Fibroblast of lung (primary cell): Measurements from ENCODE around the gene CACNG4. TPM values are rescaled to one million over a fixed set of nuclear protein-coding genes. Genes with fewer than 3 reads are reported as not detected.

Experiments used
- DNase-seq, 2 donors: peaks; one replicate each; pipeline versions ENCODE4 v3.0.0 to v3.0.0-alpha.2; 2010; ENCODE audit warnings: low read depth in 2 of 2
- H2AFZ ChIP-seq: 2 replicates; pipeline ENCODE4 v1.5.1; 2012; ENCODE audit warnings: low read length, control low read depth, inconsistent platforms
- H3K27ac ChIP-seq: 2 replicates; pipeline ENCODE4 v1.5.1; 2011; ENCODE audit warnings: low read length, control low read depth; ENCODE audit not compliant: insufficient read depth
- H3K27me3 ChIP-seq: 2 replicates; pipeline ENCODE4 v1.5.1; 2011; ENCODE audit warnings: mild to moderate bottlenecking, low read length; ENCODE audit not compliant: control insufficient read depth, insufficient read depth
- H3K36me3 ChIP-seq: 2 replicates; pipeline ENCODE4 v1.5.1; 2011; ENCODE audit warnings: low read length; ENCODE audit not compliant: control insufficient read depth, insufficient read depth
- H3K4me1 ChIP-seq: 2 replicates; pipeline ENCODE4 v1.5.1; 2011; ENCODE audit warnings: low read length; ENCODE audit not compliant: control insufficient read depth, insufficient read depth; ENCODE audit errors: extremely low read depth
- H3K4me2 ChIP-seq: 2 replicates; pipeline ENCODE4 v1.5.1; 2011; ENCODE audit warnings: low read length, control low read depth; ENCODE audit not compliant: insufficient read depth; ENCODE audit errors: extremely low read depth
- H3K4me3 ChIP-seq, 4 experiments: fragments of 200-600 bp in 1 of 4; sonication (generic) in 1 of 4; replicated peaks in 1 of 4; 2 replicates each; pipeline ENCODE4 v1.5.1; 2011 to 2016; ENCODE audit warnings: low read length in 4 of 4, low read depth in 3 of 4, mild to moderate bottlenecking in 3 of 4, control low read depth in 2 of 4, inconsistent platforms in 1 of 4, mixed read lengths in 1 of 4; ENCODE audit not compliant: insufficient read depth in 1 of 4; ENCODE audit errors: control extremely low read depth in 1 of 4
- H3K79me2 ChIP-seq: 2 replicates; pipeline ENCODE4 v1.5.1; 2012; ENCODE audit warnings: mild to moderate bottlenecking, low read length, inconsistent platforms; ENCODE audit not compliant: control insufficient read depth, insufficient read depth
- H3K9ac ChIP-seq: 2 replicates; pipeline ENCODE4 v1.5.1; 2011; ENCODE audit warnings: mild to moderate bottlenecking, low read length, control low read depth; ENCODE audit not compliant: insufficient read depth
- H3K9me3 ChIP-seq: 2 replicates; pipeline ENCODE4 v1.5.1; 2012; ENCODE audit warnings: low read depth, low read length; ENCODE audit not compliant: control insufficient read depth, insufficient read depth
- H4K20me1 ChIP-seq: 2 replicates; pipeline ENCODE4 v1.5.1; 2011; ENCODE audit warnings: low read length; ENCODE audit not compliant: control insufficient read depth, insufficient read depth; ENCODE audit errors: extremely low read depth
- EZH2 ChIP-seq: IDR thresholded peaks from 2 replicates; pipeline ENCODE4 v1.5.1; 2012; ENCODE audit warnings: low read length, control low read depth, mild to moderate bottlenecking; ENCODE audit errors: missing control alignments
- polyA plus RNA-seq, 2 donors: library from polyadenylated mRNA; depleted of rRNA in 1 of 2; stranded (reverse) in 1 of 2; unstranded in 1 of 2; fragments of >200 nt; gene quantifications; 2 replicates each; pipeline ENCODE4 v1.2.1, GENCODE V29; 2011 to 2012; ENCODE audit warnings: missing spikeins in 1 of 2
- total RNA-seq: library from RNA; depleted of rRNA; stranded (reverse); fragments of >200 nt; gene quantifications from 2 replicates; pipeline ENCODE4 v1.2.1, GENCODE V29; 2014
- TF ChIP-seq, protein P1 (sequence below), 2 donors: IDR thresholded peaks in 1 of 2; conservative IDR thresholded peaks in 1 of 2; 1 replicate in 1 of 2; 2 replicates in 1 of 2; pipeline ENCODE4 v1.5.1; 2011 to 2012; ENCODE audit warnings: low read length in 2 of 2, control low read depth in 1 of 2, inconsistent platforms in 1 of 2, low read depth in 1 of 2, mild to moderate bottlenecking in 1 of 2

Gene CACNG4
- total and polyA plus RNA-seq, 2 donors (not counting 1 experiment from before 2014, with no cell fraction given), result not detected

DNA sequence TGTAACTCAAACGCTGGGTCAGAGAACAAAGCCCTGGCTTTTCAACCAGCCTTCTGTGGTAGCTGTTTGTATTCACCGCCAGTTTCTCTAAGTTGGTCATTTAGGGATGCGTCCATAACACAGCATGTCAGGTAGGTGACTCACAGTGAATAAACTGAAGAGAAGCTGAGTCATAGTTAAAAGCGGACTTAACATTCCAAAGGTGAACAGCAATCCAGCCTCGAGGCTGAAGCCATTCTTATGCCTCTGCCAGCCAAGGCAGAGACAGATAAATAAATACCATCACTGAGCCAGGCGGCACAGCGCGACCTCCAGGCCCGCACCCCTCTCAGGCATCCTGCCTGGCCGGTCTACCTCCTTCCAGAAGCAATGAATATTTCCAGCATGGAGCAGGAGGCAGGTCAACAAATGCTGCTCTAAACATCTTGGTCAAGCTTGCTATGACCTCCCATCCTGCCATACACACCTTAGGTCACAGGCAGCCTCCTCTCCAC, 12.4 kb upstream of the CACNG4 start:
- Histone ChIP-seq H3K4me3 (no peak overlapping the region), H3K9me3 (no peaks in the 10 kb centered on the region), H2AFZ (no peak overlapping the region), H3K27me3 (peaks cover 8% of the 10 kb centered on the region), H3K79me2 (no peaks in the 10 kb centered on the region), H4K20me1 (no peaks in the 10 kb centered on the region), H3K4me2 (peak overlapping the region; percentile 48), H3K9ac (no peak overlapping the region), H3K4me1 (peaks cover 8% of the 10 kb centered on the region), H3K27ac (no peak overlapping the region), H3K36me3 (no peaks in the 10 kb centered on the region)
- TF ChIP-seq EZH2, result no peak
- TF ChIP-seq, protein P1, sequence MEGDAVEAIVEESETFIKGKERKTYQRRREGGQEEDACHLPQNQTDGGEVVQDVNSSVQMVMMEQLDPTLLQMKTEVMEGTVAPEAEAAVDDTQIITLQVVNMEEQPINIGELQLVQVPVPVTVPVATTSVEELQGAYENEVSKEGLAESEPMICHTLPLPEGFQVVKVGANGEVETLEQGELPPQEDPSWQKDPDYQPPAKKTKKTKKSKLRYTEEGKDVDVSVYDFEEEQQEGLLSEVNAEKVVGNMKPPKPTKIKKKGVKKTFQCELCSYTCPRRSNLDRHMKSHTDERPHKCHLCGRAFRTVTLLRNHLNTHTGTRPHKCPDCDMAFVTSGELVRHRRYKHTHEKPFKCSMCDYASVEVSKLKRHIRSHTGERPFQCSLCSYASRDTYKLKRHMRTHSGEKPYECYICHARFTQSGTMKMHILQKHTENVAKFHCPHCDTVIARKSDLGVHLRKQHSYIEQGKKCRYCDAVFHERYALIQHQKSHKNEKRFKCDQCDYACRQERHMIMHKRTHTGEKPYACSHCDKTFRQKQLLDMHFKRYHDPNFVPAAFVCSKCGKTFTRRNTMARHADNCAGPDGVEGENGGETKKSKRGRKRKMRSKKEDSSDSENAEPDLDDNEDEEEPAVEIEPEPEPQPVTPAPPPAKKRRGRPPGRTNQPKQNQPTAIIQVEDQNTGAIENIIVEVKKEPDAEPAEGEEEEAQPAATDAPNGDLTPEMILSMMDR (conservative IDR thresholded peaks at IDR 0.05 in 1 of 2, IDR thresholded peaks at IDR 0.05 in 1 of 2; ENCODE audit: low read depth in 1 of 2, low read length in 2 of 2), result no peak
- DNase-seq, result peak; percentile 76 to 94

DNA sequence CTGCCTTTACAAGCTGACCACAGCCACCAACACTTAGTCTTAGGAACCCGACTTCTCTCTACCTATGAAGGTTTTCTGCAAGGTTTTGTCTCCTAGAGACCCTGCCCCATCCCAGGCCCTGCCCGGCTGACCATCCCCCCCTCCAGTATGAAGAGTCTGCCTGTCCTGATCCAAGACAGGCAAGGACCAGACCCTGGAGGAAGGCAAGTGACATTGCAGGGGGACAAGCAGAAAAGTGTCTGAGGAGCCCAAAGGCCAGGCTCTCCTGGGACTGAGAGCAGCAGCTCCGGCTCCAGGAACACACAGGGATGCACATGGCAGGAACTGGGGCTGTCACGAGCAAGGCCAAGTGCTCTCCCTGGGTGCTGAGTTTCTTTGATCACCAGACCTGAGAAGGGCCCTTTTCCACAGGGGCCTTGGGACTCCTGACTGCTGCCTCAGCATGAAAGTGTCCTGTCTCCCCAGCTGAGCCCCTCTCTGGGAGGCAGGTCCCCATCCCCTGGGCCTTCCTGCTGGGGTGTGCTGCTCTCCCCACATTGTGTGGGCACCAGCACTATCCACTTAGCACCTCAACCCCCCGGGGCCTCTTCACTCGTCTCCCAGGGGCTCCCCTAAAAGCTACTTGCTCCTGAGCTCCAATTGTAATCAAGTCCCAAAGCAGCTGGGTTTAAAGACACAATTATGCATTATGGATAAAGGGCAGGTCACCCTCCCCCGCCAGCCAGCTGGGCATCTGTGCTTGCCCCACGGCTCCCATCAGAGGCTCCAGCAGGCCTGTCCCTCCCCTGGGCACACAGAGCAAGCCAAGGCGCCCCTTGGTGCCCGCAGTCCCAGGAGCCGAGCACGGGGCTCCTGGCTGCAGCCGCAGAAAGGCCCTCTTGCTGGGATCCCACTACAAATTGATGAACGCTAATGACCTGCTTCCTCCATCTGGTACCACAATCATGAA, 11.6 kb upstream of the CACNG4 start:
- H3K4me1 ChIP-seq, result peaks cover 8% of the 10 kb centered on the region
- H3K27me3 ChIP-seq, result peaks cover 6% of the 10 kb centered on the region
- no peak overlapping the region for H3K4me2 ChIP-seq
- H3K36me3 ChIP-seq, result no peaks in the 10 kb centered on the region
- no peaks in the 10 kb centered on the region for H3K9me3 ChIP-seq
- H3K9ac ChIP-seq, result no peak overlapping the region
- no peak overlapping the region for H3K4me3 ChIP-seq
- H2AFZ ChIP-seq, result no peak overlapping the region
- no peak for DNase-seq
- no peak overlapping the region for H3K27ac ChIP-seq
- H3K79me2 ChIP-seq, result no peaks in the 10 kb centered on the region
- TF ChIP-seq, protein P1 (conservative IDR thresholded peaks at IDR 0.05 in 1 of 2, IDR thresholded peaks at IDR 0.05 in 1 of 2; ENCODE audit: low read depth in 1 of 2, low read length in 2 of 2), result no peak
- TF ChIP-seq EZH2, result no peak
- H4K20me1 ChIP-seq, result no peaks in the 10 kb centered on the region

DNA sequence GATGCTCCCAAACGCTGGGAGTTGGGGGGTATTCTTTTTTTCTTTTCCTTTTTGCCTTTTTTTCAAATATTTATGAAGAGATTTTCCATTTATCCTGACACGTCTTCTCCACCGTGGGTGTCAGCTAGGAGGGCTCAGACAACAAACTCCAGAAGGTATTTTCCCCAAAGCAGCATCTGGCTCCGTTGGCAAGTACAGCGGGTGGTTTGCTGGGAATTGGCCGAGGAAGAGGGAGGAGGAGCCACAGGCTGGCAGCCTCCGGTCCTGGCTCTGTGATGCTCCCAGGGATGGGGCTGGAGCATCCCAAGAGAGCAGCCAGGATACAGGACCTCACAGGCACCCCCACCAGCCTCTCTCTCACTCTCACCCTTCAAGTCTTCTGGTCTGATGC, 10.9 kb upstream of the CACNG4 start:
- Histone ChIP-seq H4K20me1 (no peaks in the 10 kb centered on the region), H3K9ac (no peak overlapping the region), H3K27me3 (peaks cover 6% of the 10 kb centered on the region), H3K9me3 (no peaks in the 10 kb centered on the region), H3K79me2 (no peaks in the 10 kb centered on the region), H3K27ac (no peak overlapping the region), H2AFZ (no peak overlapping the region), H3K4me3 (no peak overlapping the region), H3K4me1 (peaks cover 8% of the 10 kb centered on the region), H3K4me2 (no peak overlapping the region), H3K36me3 (no peaks in the 10 kb centered on the region)
- TF ChIP-seq, protein P1 (conservative IDR thresholded peaks at IDR 0.05 in 1 of 2, IDR thresholded peaks at IDR 0.05 in 1 of 2; ENCODE audit: low read depth in 1 of 2, low read length in 2 of 2), result no peak
- no peak for TF ChIP-seq EZH2
- no peak for DNase-seq
